GM03348 (cell line): ENCODE measurements around the gene PGA3.
"Not testable (repeated sequence)": the region's sequence is repeated elsewhere in the genome, so short reads cannot be mapped to it uniquely, and the experiment has no call there.

Experiments
- DNase-seq: peaks from one replicate; pipeline ENCODE4 v3.0.0; 2012; ENCODE audit warnings: low spot score

PGA3 gene

GRCh38 chr11:61250796-61251765 is 47.8 kb downstream of the PGA3 start:
- not testable (repeated sequence) for DNase-seq

GRCh38 chr11:61252332-61252731 is 49.0 kb downstream of the PGA3 start:
- DNase-seq, result not testable (repeated sequence)

- DNase-seq, result peak; percentile 92
Measured at GRCh38 chr11:61254403-61255025, 51.2 kb downstream of the PGA3 start.

GRCh38 chr11:61256710-61257482 is 53.6 kb downstream of the PGA3 start:
- no peak for DNase-seq

GRCh38 chr11:61258546-61258945 is 55.2 kb downstream of the PGA3 start:
- no peak for DNase-seq

- DNase-seq, result no peak
Measured at GRCh38 chr11:61259363-61259762, 56.0 kb downstream of the PGA3 start.
